ENCODE measurements around the gene BCAT1.

- TF ChIP-seq, protein P1, sequence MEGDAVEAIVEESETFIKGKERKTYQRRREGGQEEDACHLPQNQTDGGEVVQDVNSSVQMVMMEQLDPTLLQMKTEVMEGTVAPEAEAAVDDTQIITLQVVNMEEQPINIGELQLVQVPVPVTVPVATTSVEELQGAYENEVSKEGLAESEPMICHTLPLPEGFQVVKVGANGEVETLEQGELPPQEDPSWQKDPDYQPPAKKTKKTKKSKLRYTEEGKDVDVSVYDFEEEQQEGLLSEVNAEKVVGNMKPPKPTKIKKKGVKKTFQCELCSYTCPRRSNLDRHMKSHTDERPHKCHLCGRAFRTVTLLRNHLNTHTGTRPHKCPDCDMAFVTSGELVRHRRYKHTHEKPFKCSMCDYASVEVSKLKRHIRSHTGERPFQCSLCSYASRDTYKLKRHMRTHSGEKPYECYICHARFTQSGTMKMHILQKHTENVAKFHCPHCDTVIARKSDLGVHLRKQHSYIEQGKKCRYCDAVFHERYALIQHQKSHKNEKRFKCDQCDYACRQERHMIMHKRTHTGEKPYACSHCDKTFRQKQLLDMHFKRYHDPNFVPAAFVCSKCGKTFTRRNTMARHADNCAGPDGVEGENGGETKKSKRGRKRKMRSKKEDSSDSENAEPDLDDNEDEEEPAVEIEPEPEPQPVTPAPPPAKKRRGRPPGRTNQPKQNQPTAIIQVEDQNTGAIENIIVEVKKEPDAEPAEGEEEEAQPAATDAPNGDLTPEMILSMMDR (IDR thresholded peaks at IDR 0.05 in 2 of 3, conservative IDR thresholded peaks at IDR 0.05 in 1 of 3; ENCODE audit: borderline replicate concordance in 1 of 3, insufficient read depth in 1 of 3, low read depth in 2 of 3, low read length in 2 of 3), result no peak
- TF ChIP-seq ZNF274 (IDR thresholded peaks at IDR 0.05; ENCODE audit: low read depth, low read length) (no peak), SIN3A (IDR thresholded peaks at IDR 0.05; ENCODE audit: low read depth) (no peak), CEBPB (IDR thresholded peaks at IDR 0.05; ENCODE audit: low read depth) (no peak), POLR2A (IDR thresholded peaks at IDR 0.05; ENCODE audit: borderline replicate concordance, extremely low read depth, insufficient read depth, insufficient read length) (no peak), FOSL1 (IDR thresholded peaks at IDR 0.05; ENCODE audit: low read depth) (no peak)
- TF ChIP-seq, protein P2, sequence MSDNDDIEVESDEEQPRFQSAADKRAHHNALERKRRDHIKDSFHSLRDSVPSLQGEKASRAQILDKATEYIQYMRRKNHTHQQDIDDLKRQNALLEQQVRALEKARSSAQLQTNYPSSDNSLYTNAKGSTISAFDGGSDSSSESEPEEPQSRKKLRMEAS (IDR thresholded peaks at IDR 0.05), result no peak
Measured at GRCh38 chr12:24906141-24906540, 42.8 kb downstream of the BCAT1 start.

Data from HCT116 (cell line).